ENCODE results near the gene BANP.

Gene BANP

DNA sequence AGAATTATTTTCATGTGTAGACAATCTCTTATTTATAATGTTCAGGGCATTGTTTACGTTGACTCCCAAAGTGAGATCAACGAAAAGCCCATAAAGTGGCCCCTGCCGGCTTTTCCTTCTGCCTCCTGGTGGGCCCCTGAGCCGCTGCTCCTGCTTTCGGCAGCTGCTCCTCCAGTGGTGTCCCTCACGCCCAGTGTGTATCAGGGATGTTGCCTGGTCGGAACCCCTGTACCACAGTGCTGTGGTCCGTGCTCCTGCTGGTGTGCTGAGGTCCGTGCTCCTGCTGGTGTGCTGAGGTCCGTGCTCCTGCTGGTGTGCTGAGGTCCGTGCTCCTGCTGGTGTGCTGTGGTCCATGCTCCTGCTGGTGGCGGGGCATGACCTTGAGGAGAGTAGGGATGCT is 107.6 kb downstream of the BANP start:
- in situ Hi-C loops (cut with HindIII; ENCODE audit: low pct_ligation_motif_present, low sequenced_read_pairs), result no loop called here
- H3K36me3 ChIP-seq (replicated peaks), result no peaks in the 10 kb centered on the region
- no peak for DNase-seq
- no peak overlapping the region for H3K27ac ChIP-seq
- TF ChIP-seq, protein P1, sequence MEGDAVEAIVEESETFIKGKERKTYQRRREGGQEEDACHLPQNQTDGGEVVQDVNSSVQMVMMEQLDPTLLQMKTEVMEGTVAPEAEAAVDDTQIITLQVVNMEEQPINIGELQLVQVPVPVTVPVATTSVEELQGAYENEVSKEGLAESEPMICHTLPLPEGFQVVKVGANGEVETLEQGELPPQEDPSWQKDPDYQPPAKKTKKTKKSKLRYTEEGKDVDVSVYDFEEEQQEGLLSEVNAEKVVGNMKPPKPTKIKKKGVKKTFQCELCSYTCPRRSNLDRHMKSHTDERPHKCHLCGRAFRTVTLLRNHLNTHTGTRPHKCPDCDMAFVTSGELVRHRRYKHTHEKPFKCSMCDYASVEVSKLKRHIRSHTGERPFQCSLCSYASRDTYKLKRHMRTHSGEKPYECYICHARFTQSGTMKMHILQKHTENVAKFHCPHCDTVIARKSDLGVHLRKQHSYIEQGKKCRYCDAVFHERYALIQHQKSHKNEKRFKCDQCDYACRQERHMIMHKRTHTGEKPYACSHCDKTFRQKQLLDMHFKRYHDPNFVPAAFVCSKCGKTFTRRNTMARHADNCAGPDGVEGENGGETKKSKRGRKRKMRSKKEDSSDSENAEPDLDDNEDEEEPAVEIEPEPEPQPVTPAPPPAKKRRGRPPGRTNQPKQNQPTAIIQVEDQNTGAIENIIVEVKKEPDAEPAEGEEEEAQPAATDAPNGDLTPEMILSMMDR (IDR thresholded peaks at IDR 0.05; ENCODE audit: low read depth, low read length, missing control alignments), result no peak
- no peaks in the 10 kb centered on the region for H3K27me3 ChIP-seq (replicated peaks)
- no peak overlapping the region for H3K4me3 ChIP-seq (ENCODE audit: low read depth, low read length)

- TF ChIP-seq, protein P1 (IDR thresholded peaks at IDR 0.05; ENCODE audit: low read depth, low read length, missing control alignments), result no peak
- Histone ChIP-seq H3K27me3 (replicated peaks) (no peaks in the 10 kb centered on the region), H3K36me3 (replicated peaks) (no peaks in the 10 kb centered on the region), H3K4me3 (ENCODE audit: low read depth, low read length) (no peak overlapping the region), H3K27ac (no peak overlapping the region)
- no peak for DNase-seq
- in situ Hi-C loops (cut with HindIII; ENCODE audit: low pct_ligation_motif_present, low sequenced_read_pairs), result no loop called here
Measured at GRCh38 chr16:88059701-88060386, 108.6 kb downstream of the BANP start.

DNA sequence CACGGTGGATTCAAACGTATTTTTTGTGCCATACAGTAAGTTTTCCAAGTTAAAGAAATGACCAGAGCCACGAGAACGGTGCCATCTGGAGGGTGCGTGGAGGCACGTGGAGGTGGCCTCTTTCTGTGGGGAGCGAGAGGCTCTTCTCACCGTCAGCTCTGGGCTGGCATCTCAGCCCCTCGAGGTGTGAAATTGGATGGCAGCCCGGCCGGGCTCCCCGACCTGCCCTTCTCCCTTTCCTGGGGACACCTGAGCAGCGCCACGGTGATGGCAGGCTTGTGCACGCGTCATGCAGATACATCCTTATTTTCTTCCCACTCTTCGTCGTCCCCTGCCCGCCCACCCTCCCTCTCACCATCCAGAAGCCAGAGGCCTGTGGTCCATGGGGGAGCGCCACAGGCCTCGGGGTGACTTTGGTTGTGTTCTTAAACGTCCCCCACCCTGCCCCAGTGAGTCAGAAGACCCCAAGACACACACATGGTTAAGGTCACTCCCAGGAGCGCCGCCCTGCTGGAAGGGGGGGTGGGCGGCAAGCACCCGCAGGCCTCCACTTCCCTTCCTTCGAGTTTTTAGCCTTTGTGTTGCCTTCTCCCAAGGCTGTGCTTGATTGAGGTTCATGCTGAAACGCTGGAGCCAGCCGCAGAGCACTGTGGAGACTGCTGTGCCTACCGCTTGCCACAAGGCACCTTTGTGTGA is 109.4 kb downstream of the BANP start:
- in situ Hi-C loops (cut with HindIII; ENCODE audit: low pct_ligation_motif_present, low sequenced_read_pairs), result no loop called here

DNA sequence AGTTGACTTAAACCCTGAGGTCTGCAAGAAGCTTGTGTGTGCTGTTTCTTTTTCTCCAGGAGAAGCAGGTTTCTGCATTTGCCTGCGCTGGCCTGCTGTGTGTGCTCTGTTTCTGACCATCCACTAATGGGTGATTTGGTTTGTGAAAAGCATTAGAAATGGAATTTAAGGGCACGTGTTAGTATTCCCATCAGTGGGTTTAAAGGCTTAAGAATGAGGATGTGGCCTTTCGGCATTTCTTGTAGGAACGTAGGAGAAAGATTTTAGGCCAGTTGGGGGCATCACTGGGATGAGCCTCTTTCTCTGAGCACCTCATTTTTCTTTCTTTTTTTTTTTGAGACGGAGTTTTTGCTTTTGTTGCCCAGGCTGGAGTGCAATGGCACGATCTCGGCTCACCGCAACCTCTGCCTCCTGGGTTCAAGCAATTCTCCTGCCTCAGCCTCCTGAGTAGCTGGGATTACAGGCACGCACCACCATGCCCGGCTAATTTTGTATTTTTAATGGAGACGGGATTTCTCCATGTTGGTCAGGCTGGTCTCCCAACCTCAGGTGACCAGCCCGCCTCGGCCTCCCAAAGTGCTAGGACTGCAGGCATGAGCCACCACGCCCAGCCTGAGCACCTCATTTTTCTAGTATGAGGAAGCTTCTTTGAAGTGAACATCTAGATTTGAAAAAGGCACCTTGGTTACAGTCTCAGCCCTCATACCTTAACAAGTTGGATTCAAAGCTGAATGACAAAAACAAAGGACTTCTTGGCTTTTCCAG is 110.3 kb downstream of the BANP start:
- DNase-seq, result no peak
- Histone ChIP-seq H3K36me3 (replicated peaks) (no peaks in the 10 kb centered on the region), H3K27ac (no peak overlapping the region), H3K27me3 (replicated peaks) (no peaks in the 10 kb centered on the region), H3K4me3 (ENCODE audit: low read depth, low read length) (no peak overlapping the region)
- in situ Hi-C loops (cut with HindIII; ENCODE audit: low pct_ligation_motif_present, low sequenced_read_pairs), result no loop called here
- TF ChIP-seq, protein P1 (IDR thresholded peaks at IDR 0.05; ENCODE audit: low read depth, low read length, missing control alignments), result no peak

More for the DNA sequence above, 109.4 kb downstream of the BANP start:
- H3K27ac ChIP-seq, result no peak overlapping the region
- TF ChIP-seq, protein P1 (IDR thresholded peaks at IDR 0.05; ENCODE audit: low read depth, low read length, missing control alignments), result no peak
- H3K27me3 ChIP-seq (replicated peaks), result no peaks in the 10 kb centered on the region
- no peak for DNase-seq
- no peak overlapping the region for H3K4me3 ChIP-seq (ENCODE audit: low read depth, low read length)
- H3K36me3 ChIP-seq (replicated peaks), result no peaks in the 10 kb centered on the region

GRCh38 chr16:88062341-88063210 is 111.3 kb downstream of the BANP start:
- in situ Hi-C loops (cut with HindIII; ENCODE audit: low pct_ligation_motif_present, low sequenced_read_pairs), result no loop called here
- H3K36me3 ChIP-seq (replicated peaks), result no peaks in the 10 kb centered on the region
- H3K27ac ChIP-seq, result peak overlapping the region; percentile 60
- no peaks in the 10 kb centered on the region for H3K27me3 ChIP-seq (replicated peaks)
- TF ChIP-seq, protein P1 (IDR thresholded peaks at IDR 0.05; ENCODE audit: low read depth, low read length, missing control alignments), result no peak
- peak; percentile 61 for DNase-seq
- no peak overlapping the region for H3K4me3 ChIP-seq (ENCODE audit: low read depth, low read length)
